GM12891 (cell line): Measurements from ENCODE around the gene ZBTB46.

Source experiments
- POLR2A ChIP-seq: IDR thresholded peaks from 2 replicates; pipeline ENCODE4 v1.6.1; 2011; ENCODE audit warnings: low read depth, low read length, control low read depth
- POLR2AphosphoS5 ChIP-seq: IDR thresholded peaks from 2 replicates; pipeline ENCODE4 v1.6.1; 2011; ENCODE audit warnings: low read depth, low read length, control low read depth
- SPI1 ChIP-seq: IDR thresholded peaks from 2 replicates; pipeline ENCODE4 v1.6.1; 2011; ENCODE audit warnings: low read depth, low read length, control low read depth

GRCh38 chr20:63747622-63748069, 83.4 kb downstream of the ZBTB46 start:
- no peak for TF ChIP-seq SPI1
- TF ChIP-seq POLR2AphosphoS5 = no peak
- no peak for TF ChIP-seq POLR2A
